GM19351 (cell line): ENCODE data around the gene SLC29A3.
A peak's percentile ranks its signal among the peaks of the same experiment; 100 is the strongest.

Experiments used
- ATAC-seq: cut with Tn5 transposase; IDR thresholded peaks from one replicate; pipeline ENCODE4 v1.9.1; 2021; ENCODE audit warnings: mild to moderate bottlenecking, moderate library complexity; ENCODE audit not compliant: unreplicated experiment

Gene SLC29A3

GRCh38 chr10:71368176-71368575 lies 49.1 kb downstream of the SLC29A3 start:
- no peak for ATAC-seq

- no peak for ATAC-seq
Observed at GRCh38 chr10:71368643-71369042, 49.6 kb downstream of the SLC29A3 start.

GRCh38 chr10:71369602-71370001 lies 50.5 kb downstream of the SLC29A3 start:
- ATAC-seq = no peak

- no peak for ATAC-seq
Observed at GRCh38 chr10:71370031-71370430, 51.0 kb downstream of the SLC29A3 start.

- ATAC-seq = peak; percentile 47
Observed at GRCh38 chr10:71371750-71372166, 52.7 kb downstream of the SLC29A3 start.

GRCh38 chr10:71372882-71373495 lies 53.9 kb downstream of the SLC29A3 start:
- peak; percentile 46 for ATAC-seq

GRCh38 chr10:71374481-71375233 lies 55.6 kb downstream of the SLC29A3 start:
- ATAC-seq = no peak

- no peak for ATAC-seq
Observed at GRCh38 chr10:71375952-71376351, 56.9 kb downstream of the SLC29A3 start.

- ATAC-seq = no peak
Observed at GRCh38 chr10:71378336-71379117, 59.5 kb downstream of the SLC29A3 start.

- no peak for ATAC-seq
Observed at GRCh38 chr10:71379118-71379766, 60.2 kb downstream of the SLC29A3 start.

- no peak for ATAC-seq
Observed at GRCh38 chr10:71380841-71381240, 61.8 kb downstream of the SLC29A3 start.

GRCh38 chr10:71381611-71382010 lies 62.6 kb downstream of the SLC29A3 start:
- no peak for ATAC-seq

- ATAC-seq = no peak
Observed at GRCh38 chr10:71382028-71382427, 63.0 kb downstream of the SLC29A3 start.

GRCh38 chr10:71382757-71383156 lies 63.7 kb downstream of the SLC29A3 start:
- ATAC-seq = no peak

- no peak for ATAC-seq
Observed at GRCh38 chr10:71383972-71384687, 65.1 kb downstream of the SLC29A3 start.

- ATAC-seq = no peak
Observed at GRCh38 chr10:71388171-71388570, 69.1 kb downstream of the SLC29A3 start.

GRCh38 chr10:71388583-71389310 lies 69.7 kb downstream of the SLC29A3 start:
- ATAC-seq = no peak

- ATAC-seq = no peak
Observed at GRCh38 chr10:71389768-71390460, 70.9 kb downstream of the SLC29A3 start.

- ATAC-seq = no peak
Observed at GRCh38 chr10:71390461-71390835, 71.4 kb downstream of the SLC29A3 start.
